PC-9 (cell line): ENCODE measurements around the gene MDFIC. TPM values are rescaled to one million over a fixed set of nuclear protein-coding genes. Genes with fewer than 3 reads are reported as not detected.

Experiments used
- Bru-seq: library from RNA; stranded (reverse); fragments of 400-500 nt; gene quantifications from one replicate; lab custom pipeline; 2021; lab: Mats Ljungman, UMichigan
- BruChase-seq, 2 experiments: library from RNA; stranded (reverse); fragments of 400-500 nt; gene quantifications; one replicate each; lab custom pipeline; 2021; lab: Mats Ljungman, UMichigan
- BruUV-seq: library from RNA; stranded (reverse); fragments of 400-500 nt; replicated peaks from 2 replicates; lab custom pipeline; 2021; lab: Mats Ljungman, UMichigan
- CTCF ChIA-PET: fragments of 300-600 bp; sonication (Branson Sonifier 250); formaldehyde crosslinking; loops from one replicate; lab custom pipeline; 2022; ENCODE audit warnings: antibody characterized with exemption; lab: Charles Lee
- POLR2A ChIA-PET: fragments of 300-600 bp; sonication (Branson Sonifier 250); formaldehyde crosslinking; loops from one replicate; lab custom pipeline; 2022; ENCODE audit warnings: antibody characterized with exemption; ENCODE audit not compliant: unreplicated experiment; lab: Charles Lee
- DNase-seq, 2 experiments: peaks; one replicate each; pipeline versions ENCODE4 v3.0.0 to v3.0.0-alpha.2; 2015 to 2022; ENCODE audit warnings: mixed read lengths in 1 of 2
- H2AFZ ChIP-seq: fragments of 200-600 bp; sonication (generic); 2 replicates; pipeline ENCODE4 v1.8.1; 2017; ENCODE audit warnings: antibody characterized with exemption
- H3F3A ChIP-seq: fragments of 200-600 bp; sonication (generic); 2 replicates; pipeline ENCODE4 v1.8.1; 2017; ENCODE audit warnings: antibody characterized with exemption, mild to moderate bottlenecking, low read depth; ENCODE audit not compliant: insufficient read depth
- H3K27ac ChIP-seq: fragments of 200-600 bp; sonication (generic); 2 replicates; pipeline ENCODE4 v1.6.1; 2016; ENCODE audit warnings: mixed run types
- H3K27me3 ChIP-seq: fragments of 200-600 bp; sonication (generic); 2 replicates; pipeline ENCODE4 v1.6.1; 2016; ENCODE audit warnings: low read depth, mixed run types; ENCODE audit not compliant: insufficient read depth
- H3K36me3 ChIP-seq: fragments of 200-600 bp; sonication (generic); 2 replicates; pipeline ENCODE4 v1.6.1; 2016; ENCODE audit warnings: low read depth, mixed run types
- H3K4me1 ChIP-seq: fragments of 200-600 bp; sonication (generic); replicated peaks from 2 replicates; pipeline ENCODE4 v1.6.1; 2016; ENCODE audit warnings: mixed run types; ENCODE audit not compliant: insufficient read depth
- H3K4me2 ChIP-seq: fragments of 200-600 bp; sonication (generic); 2 replicates; pipeline ENCODE4 v1.6.1; 2017; ENCODE audit warnings: mixed run types
- H3K4me3 ChIP-seq: fragments of 200-600 bp; sonication (generic); 2 replicates; pipeline ENCODE4 v1.6.1; 2016; ENCODE audit warnings: mixed run types
- H3K79me2 ChIP-seq: fragments of 200-600 bp; sonication (generic); 2 replicates; pipeline ENCODE4 v1.6.1; 2017; ENCODE audit warnings: low read depth, mixed run types
- H3K9me2 ChIP-seq: fragments of 200-600 bp; sonication (generic); 2 replicates; pipeline ENCODE4 v1.8.1; 2017; ENCODE audit warnings: mild to moderate bottlenecking; ENCODE audit not compliant: insufficient read depth
- H3K9me3 ChIP-seq: fragments of 200-600 bp; sonication (generic); 2 replicates; pipeline ENCODE4 v1.8.1; 2016; ENCODE audit warnings: low read depth; ENCODE audit not compliant: insufficient read depth
- H4K20me1 ChIP-seq: fragments of 200-600 bp; sonication (generic); 2 replicates; pipeline ENCODE4 v1.8.1; 2017; ENCODE audit not compliant: insufficient read depth
- EZH2 ChIP-seq: fragments of 200-600 bp; sonication (generic); IDR thresholded peaks from 2 replicates; pipeline ENCODE4 v1.8.0; 2017; ENCODE audit warnings: antibody characterized with exemption, low read depth
- intact Hi-C: fragments of 100-400 bp; cut with micrococcal nuclease; formaldehyde crosslinking; loops from one replicate; pipeline ENCODE4 v1.10.0; 2022; ENCODE audit not compliant: unreplicated experiment
- long read RNA-seq: library from polyadenylated mRNA; stranded (forward); transcript quantifications from one replicate; pipeline ENCODE4 v2.0.0, GENCODE V29; 2022
- total RNA-seq: library from RNA; stranded (reverse); gene quantifications from 2 replicates; pipeline ENCODE4 v1.2.3, GENCODE V29; 2021
- TF ChIP-seq, protein P1 (sequence below): fragments of 200-600 bp; sonication (generic); conservative IDR thresholded peaks from 2 replicates; pipeline ENCODE4 v1.6.1; 2017; ENCODE audit warnings: mixed run types, antibody characterized with exemption, mild to moderate bottlenecking, moderate library complexity

The MDFIC gene, protein sequence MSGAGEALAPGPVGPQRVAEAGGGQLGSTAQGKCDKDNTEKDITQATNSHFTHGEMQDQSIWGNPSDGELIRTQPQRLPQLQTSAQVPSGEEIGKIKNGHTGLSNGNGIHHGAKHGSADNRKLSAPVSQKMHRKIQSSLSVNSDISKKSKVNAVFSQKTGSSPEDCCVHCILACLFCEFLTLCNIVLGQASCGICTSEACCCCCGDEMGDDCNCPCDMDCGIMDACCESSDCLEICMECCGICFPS
- total RNA-seq, result 38.9 and 39.8 TPM in 2 replicates
- percentile 86 among the genes with signal in this experiment for Bru-seq, nascent RNA
- BruChase-seq, experiment 1, labeled RNA remaining after a 2-hour chase, result percentile 76 among the genes with signal in this experiment
- percentile 77 among the genes with signal in this experiment for BruChase-seq, experiment 2, labeled RNA remaining after a 6-hour chase
- long read RNA-seq, full-length matches to known transcripts, result 39 of 61 reads
- long read RNA-seq, partial matches to known transcripts, result 5 of 61 reads
- long read RNA-seq, other reads (novel, unspliced or antisense), result 17 of 61 reads

DNA sequence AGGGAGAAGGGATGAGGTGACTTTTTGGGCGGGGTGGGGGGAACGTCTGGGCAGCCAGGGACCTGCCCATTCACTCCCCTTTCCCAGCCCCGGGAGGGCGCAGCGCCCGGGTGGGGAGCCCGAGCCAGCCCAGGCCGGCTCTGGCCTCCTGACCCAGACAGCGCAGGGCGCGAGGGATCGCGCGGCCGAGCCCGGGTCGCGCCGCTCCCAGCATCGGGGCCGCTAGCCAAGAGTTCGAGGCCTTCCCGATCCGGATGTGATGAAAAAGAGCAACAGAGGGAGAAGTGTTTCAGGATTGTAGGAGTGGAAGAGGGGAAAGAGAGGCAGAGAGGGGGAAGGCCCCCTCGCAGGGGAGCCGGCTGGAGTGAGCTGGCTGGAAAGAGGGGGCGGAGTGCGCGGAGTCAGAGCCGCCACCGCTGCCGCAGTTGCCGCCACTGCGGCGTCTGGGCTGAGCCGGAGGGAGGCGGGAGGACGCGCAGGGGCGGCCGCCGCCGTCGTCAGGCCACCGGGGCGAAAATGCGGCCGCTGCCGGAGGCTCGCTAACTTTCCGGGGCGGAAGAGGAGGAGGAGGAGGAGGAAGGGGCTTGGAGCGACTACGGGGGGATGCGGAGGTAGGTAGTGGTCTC is at the start of gene MDFIC:
TSS of gene MDFIC (plus strand) at position 69 of the 626 bp plus-strand sequence. CDS start 940 bp downstream, outside the sequence.
- H2AFZ ChIP-seq, result peak within 1 kb of the TSS; percentile 96
- H3K9me2 ChIP-seq, result no peaks in the 10 kb centered on the region
- BruUV-seq, result no TSS peak
- CTCF ChIA-PET, result no interaction called here
- DNase-seq, result peak in 1 of 2 experiments; percentile 52
- peaks cover 19% of the 10 kb centered on the region; the same call in 1 of the 2 replicates for H3K36me3 ChIP-seq
- peaks cover 37% of the 10 kb centered on the region for H3K79me2 ChIP-seq
- peaks cover 28% of the 10 kb centered on the region for H3K4me1 ChIP-seq
- no peaks in the 10 kb centered on the region for H3K9me3 ChIP-seq
- intact Hi-C loops, result loop anchor here (5.0 to 10.0 kb wide), 2 partner anchors 65 to 313 kb away; no protein-coding TSS in a partner anchor
- TF ChIP-seq EZH2, result no peak
- TF ChIP-seq, protein P1, sequence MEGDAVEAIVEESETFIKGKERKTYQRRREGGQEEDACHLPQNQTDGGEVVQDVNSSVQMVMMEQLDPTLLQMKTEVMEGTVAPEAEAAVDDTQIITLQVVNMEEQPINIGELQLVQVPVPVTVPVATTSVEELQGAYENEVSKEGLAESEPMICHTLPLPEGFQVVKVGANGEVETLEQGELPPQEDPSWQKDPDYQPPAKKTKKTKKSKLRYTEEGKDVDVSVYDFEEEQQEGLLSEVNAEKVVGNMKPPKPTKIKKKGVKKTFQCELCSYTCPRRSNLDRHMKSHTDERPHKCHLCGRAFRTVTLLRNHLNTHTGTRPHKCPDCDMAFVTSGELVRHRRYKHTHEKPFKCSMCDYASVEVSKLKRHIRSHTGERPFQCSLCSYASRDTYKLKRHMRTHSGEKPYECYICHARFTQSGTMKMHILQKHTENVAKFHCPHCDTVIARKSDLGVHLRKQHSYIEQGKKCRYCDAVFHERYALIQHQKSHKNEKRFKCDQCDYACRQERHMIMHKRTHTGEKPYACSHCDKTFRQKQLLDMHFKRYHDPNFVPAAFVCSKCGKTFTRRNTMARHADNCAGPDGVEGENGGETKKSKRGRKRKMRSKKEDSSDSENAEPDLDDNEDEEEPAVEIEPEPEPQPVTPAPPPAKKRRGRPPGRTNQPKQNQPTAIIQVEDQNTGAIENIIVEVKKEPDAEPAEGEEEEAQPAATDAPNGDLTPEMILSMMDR, result no peak
- H3K27ac ChIP-seq, result peak within 1 kb of the TSS; percentile 55
- H3K4me2 ChIP-seq, result peak within 1 kb of the TSS; percentile 72
- H3F3A ChIP-seq, result peaks cover 3% of the 10 kb centered on the region; the same call in 1 of the 2 replicates
- no peaks in the 10 kb centered on the region for H4K20me1 ChIP-seq
- POLR2A ChIA-PET, result no interaction called here
- H3K4me3 ChIP-seq, result peak within 1 kb of the TSS; percentile 61
- no peaks in the 10 kb centered on the region for H3K27me3 ChIP-seq

DNA sequence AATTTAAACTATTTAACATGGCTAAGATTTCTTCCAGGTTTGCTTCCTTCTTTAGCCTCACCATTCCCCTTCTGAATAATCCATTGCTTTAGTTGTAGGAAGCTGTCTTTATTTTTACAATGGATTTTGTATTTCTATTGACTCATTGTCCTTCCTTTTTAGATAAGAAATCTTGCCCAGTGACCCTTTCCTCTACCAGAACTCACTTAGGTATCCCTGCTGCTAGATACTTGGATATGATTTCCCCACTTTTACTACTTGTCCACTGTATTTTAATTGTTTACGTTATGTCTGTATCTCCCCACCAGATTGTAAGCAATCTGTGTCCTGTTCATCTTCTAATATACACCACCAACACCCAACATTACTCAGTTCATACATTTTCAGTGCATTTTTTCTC is 47.7 kb upstream of the MDFIC start:
- no peak for DNase-seq
- Histone ChIP-seq H3K4me3 (no peak overlapping the region), H4K20me1 (no peaks in the 10 kb centered on the region), H3K4me1 (no peaks in the 10 kb centered on the region), H3K4me2 (no peak overlapping the region), H3K36me3 (no peaks in the 10 kb centered on the region), H3K9me2 (no peaks in the 10 kb centered on the region), H2AFZ (peak overlapping the region; percentile 58; the same call in 1 of the 2 replicates), H3K79me2 (no peaks in the 10 kb centered on the region), H3K27ac (no peak overlapping the region), H3K9me3 (peaks cover 7% of the 10 kb centered on the region; the same call in 1 of the 2 replicates), H3F3A (no peaks in the 10 kb centered on the region), H3K27me3 (no peaks in the 10 kb centered on the region)
- TF ChIP-seq, protein P1, result no peak
- TF ChIP-seq EZH2, result no peak
- POLR2A ChIA-PET, result no interaction called here
- intact Hi-C loops, result no loop called here
- BruUV-seq, result no TSS peak
- CTCF ChIA-PET, result no interaction called here

DNA sequence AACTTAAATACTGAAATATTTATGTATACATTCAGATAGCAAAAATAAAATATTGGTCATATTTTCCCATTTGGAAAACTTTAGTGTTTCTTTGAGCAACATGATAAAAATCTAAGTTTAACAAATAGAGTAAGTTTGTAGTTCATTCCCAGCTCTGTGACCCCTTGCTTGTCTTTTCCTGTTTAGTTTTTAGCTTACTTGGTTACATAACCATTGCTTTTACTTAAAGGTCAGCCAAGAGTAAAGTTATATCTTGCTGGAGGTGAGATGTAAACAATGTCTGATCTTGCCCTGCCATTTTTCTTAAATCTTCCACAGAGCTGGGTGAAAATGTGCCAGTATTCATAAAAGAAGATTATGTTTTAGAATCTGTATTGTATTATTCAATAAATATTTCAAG is 46.7 kb upstream of the MDFIC start:
- ChIA-PET CTCF (no interaction called here), POLR2A (no interaction called here)
- Histone ChIP-seq H3K27ac (no peak overlapping the region), H3K4me2 (no peak overlapping the region), H3K4me3 (no peak overlapping the region), H3F3A (no peaks in the 10 kb centered on the region), H3K9me2 (no peaks in the 10 kb centered on the region), H3K79me2 (no peaks in the 10 kb centered on the region), H2AFZ (no peak overlapping the region), H3K27me3 (no peaks in the 10 kb centered on the region), H3K4me1 (no peaks in the 10 kb centered on the region), H3K36me3 (no peaks in the 10 kb centered on the region), H3K9me3 (peaks cover 7% of the 10 kb centered on the region), H4K20me1 (no peaks in the 10 kb centered on the region)
- no peak for TF ChIP-seq EZH2
- TF ChIP-seq, protein P1, result no peak
- intact Hi-C loops, result no loop called here
- no peak for DNase-seq
- BruUV-seq, result no TSS peak
